Skeletal muscle satellite cell (primary cell): ENCODE measurements around the gene ZBTB44.

Experiments
- H3K27me3 ChIP-seq: 2 replicates; pipeline ENCODE4 v1.7.0; 2013; ENCODE audit warnings: low read length; ENCODE audit not compliant: control insufficient read depth, insufficient read depth
- H3K36me3 ChIP-seq: 2 replicates; pipeline ENCODE4 v1.7.0; 2013; ENCODE audit warnings: mild to moderate bottlenecking, control low read depth, low read length; ENCODE audit not compliant: insufficient read depth
- H3K4me1 ChIP-seq: 2 replicates; pipeline ENCODE4 v1.7.0; 2013; ENCODE audit warnings: low read length; ENCODE audit not compliant: control insufficient read depth, insufficient read depth
- H3K4me2 ChIP-seq: 2 replicates; pipeline ENCODE4 v1.7.0; 2013; ENCODE audit warnings: mild to moderate bottlenecking, low read length
- H3K4me3 ChIP-seq: 2 replicates; pipeline ENCODE4 v1.7.0; 2013; ENCODE audit warnings: low read length
- H3K9ac ChIP-seq: 2 replicates; pipeline ENCODE4 v1.7.0; 2013; ENCODE audit warnings: mild to moderate bottlenecking, low read depth, low read length, moderate library complexity
- H3K9me3 ChIP-seq: replicated peaks from 2 replicates; pipeline ENCODE4 v1.7.0; 2013; ENCODE audit warnings: mild to moderate bottlenecking, control low read depth, low read length

ZBTB44 gene

GRCh38 chr11:130327716-130328115, 13.0 kb upstream of the ZBTB44 start:
- no peaks in the 10 kb centered on the region for H3K4me1 ChIP-seq
- H3K9me3 ChIP-seq = no peaks in the 10 kb centered on the region
- H3K27me3 ChIP-seq = peaks cover 4% of the 10 kb centered on the region
- H3K4me2 ChIP-seq = no peak overlapping the region
- no peak overlapping the region for H3K4me3 ChIP-seq
- H3K36me3 ChIP-seq = no peaks in the 10 kb centered on the region
- no peak overlapping the region for H3K9ac ChIP-seq

- Histone ChIP-seq H3K9ac (no peak overlapping the region), H3K4me3 (no peak overlapping the region), H3K4me2 (no peak overlapping the region), H3K36me3 (no peaks in the 10 kb centered on the region), H3K27me3 (peaks cover 4% of the 10 kb centered on the region), H3K9me3 (peaks cover 5% of the 10 kb centered on the region), H3K4me1 (no peaks in the 10 kb centered on the region)
These were observed 11.0 kb upstream of the ZBTB44 start for GRCh38 chr11:130325691-130326090.

DNA sequence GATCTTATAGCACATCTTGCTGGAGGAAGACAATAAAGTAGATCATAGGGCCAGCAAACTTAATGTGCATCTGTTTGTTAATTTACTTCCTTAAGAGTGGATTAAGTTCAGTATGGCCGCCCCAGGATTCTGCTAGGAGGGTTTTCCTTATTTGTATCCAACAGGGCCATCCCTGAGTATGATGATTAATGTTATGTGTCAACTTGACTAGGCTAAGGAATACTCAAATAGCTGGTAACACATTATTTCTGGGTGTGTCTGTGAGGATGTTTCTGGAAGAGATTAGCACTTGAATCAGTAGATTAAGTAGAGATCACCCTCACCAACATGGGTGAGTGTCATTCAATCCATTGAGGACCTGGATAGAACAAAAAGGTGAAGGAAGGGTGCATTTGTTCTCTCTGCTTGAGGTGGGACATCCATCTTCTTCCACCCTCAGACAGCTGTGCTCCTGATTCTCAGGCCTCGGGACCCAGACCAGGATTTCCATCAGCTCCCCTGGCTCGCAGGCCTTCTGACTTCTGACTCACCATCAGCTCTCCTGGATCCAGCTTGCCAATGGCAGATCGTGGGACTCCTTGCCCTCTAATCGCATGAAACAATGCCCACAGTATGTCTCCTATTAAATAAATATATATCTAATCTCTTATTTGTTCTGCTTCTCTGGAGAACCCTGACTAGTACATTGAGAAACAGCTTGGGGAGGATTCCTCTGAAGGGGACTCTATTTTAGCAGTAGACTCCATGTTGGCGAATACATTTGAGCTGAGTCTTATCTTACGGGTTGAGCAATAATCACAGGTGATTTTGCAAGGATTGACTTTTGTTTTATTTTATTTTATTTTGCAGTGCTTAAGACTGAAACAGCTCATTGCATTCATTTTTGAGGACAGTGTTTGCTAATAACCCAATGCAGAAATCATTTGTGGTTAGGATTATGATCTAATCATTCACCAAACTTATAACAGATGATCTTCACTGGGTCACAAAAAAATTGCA, 9.0 kb upstream of the ZBTB44 start:
- peaks cover 1% of the 10 kb centered on the region for H3K27me3 ChIP-seq
- no peak overlapping the region for H3K4me2 ChIP-seq
- no peaks in the 10 kb centered on the region for H3K4me1 ChIP-seq
- H3K9me3 ChIP-seq = peaks cover 5% of the 10 kb centered on the region
- H3K9ac ChIP-seq = no peak overlapping the region
- H3K4me3 ChIP-seq = no peak overlapping the region
- H3K36me3 ChIP-seq = no peaks in the 10 kb centered on the region

GRCh38 chr11:130322126-130322525, 7.4 kb upstream of the ZBTB44 start:
- Histone ChIP-seq H3K27me3 (no peaks in the 10 kb centered on the region), H3K36me3 (no peaks in the 10 kb centered on the region), H3K9me3 (peaks cover 5% of the 10 kb centered on the region), H3K9ac (no peak overlapping the region), H3K4me1 (no peaks in the 10 kb centered on the region), H3K4me3 (no peak overlapping the region), H3K4me2 (no peak overlapping the region)

GRCh38 chr11:130318031-130318673, 3.4 kb upstream of the ZBTB44 start:
- H3K9me3 ChIP-seq = peaks cover 5% of the 10 kb centered on the region
- H3K36me3 ChIP-seq = no peaks in the 10 kb centered on the region
- no peak overlapping the region for H3K4me2 ChIP-seq
- no peak overlapping the region for H3K9ac ChIP-seq
- H3K4me3 ChIP-seq = no peak overlapping the region
- H3K4me1 ChIP-seq = peaks cover 3% of the 10 kb centered on the region
- no peaks in the 10 kb centered on the region for H3K27me3 ChIP-seq

GRCh38 chr11:130315354-130315970, 745 bp upstream of the ZBTB44 start:
- Histone ChIP-seq H3K4me2 (peak overlapping the region; percentile 85), H3K9ac (peak overlapping the region; percentile 47), H3K36me3 (no peaks in the 10 kb centered on the region), H3K4me1 (peaks cover 12% of the 10 kb centered on the region), H3K9me3 (no peaks in the 10 kb centered on the region), H3K4me3 (peak overlapping the region; percentile 92), H3K27me3 (no peaks in the 10 kb centered on the region)

- H3K27me3 ChIP-seq = no peaks in the 10 kb centered on the region
- peak overlapping the region; percentile 92 for H3K4me3 ChIP-seq
- H3K9ac ChIP-seq = peak overlapping the region; percentile 85
- no peaks in the 10 kb centered on the region for H3K9me3 ChIP-seq
- H3K4me1 ChIP-seq = peaks cover 12% of the 10 kb centered on the region
- no peaks in the 10 kb centered on the region for H3K36me3 ChIP-seq
- peak overlapping the region; percentile 94 for H3K4me2 ChIP-seq
These were observed 450 bp downstream of the ZBTB44 start for GRCh38 chr11:130314184-130314749.

GRCh38 chr11:130313383-130314183, 1.1 kb downstream of the ZBTB44 start:
- Histone ChIP-seq H3K4me1 (peaks cover 12% of the 10 kb centered on the region), H3K36me3 (no peaks in the 10 kb centered on the region)

DNA sequence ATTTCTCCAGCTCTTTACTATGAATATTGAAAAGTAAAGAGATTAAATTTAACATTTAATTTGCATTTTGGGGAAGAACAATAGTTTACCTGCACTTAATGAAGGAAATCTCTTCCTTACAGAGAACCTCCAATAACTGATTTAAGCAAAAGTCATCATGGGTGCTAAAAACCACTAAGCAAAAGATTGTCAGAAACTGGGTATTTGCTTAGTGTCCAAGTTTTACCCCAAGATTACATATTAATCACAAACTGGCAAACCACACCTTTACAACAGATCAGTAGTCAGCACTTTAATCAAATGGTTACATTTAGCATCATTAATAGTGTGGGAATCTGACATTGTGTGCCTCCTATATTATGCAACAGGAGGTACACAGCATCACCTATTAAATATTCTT, 2.7 kb downstream of the ZBTB44 start:
- Histone ChIP-seq H3K4me2 (peak overlapping the region; percentile 94), H3K4me1 (peaks cover 12% of the 10 kb centered on the region), H3K36me3 (no peaks in the 10 kb centered on the region), H3K9me3 (no peaks in the 10 kb centered on the region), H3K4me3 (no peak overlapping the region), H3K9ac (no peak overlapping the region), H3K27me3 (no peaks in the 10 kb centered on the region)

More at GRCh38 chr11:130313383-130314183, 1.1 kb downstream of the ZBTB44 start:
- H3K27me3 ChIP-seq = no peaks in the 10 kb centered on the region
- no peaks in the 10 kb centered on the region for H3K9me3 ChIP-seq
- peak overlapping the region; percentile 94 for H3K4me2 ChIP-seq
- peak overlapping the region; percentile 92 for H3K4me3 ChIP-seq
- H3K9ac ChIP-seq = peak overlapping the region; percentile 85

GRCh38 chr11:130310622-130311021, 4.1 kb downstream of the ZBTB44 start:
- Histone ChIP-seq H3K4me2 (no peak overlapping the region), H3K4me1 (peaks cover 12% of the 10 kb centered on the region), H3K9ac (no peak overlapping the region), H3K36me3 (no peaks in the 10 kb centered on the region), H3K27me3 (no peaks in the 10 kb centered on the region), H3K9me3 (no peaks in the 10 kb centered on the region), H3K4me3 (no peak overlapping the region)
